Astrocyte (in vitro differentiated cells and primary cell): ENCODE results near the gene KCNMA1.

ENCODE experiments used
- CTCF ChIP-seq: IDR thresholded peaks from 2 replicates; pipeline ENCODE4 v1.5.1; 2011; ENCODE audit warnings: low read depth, mild to moderate bottlenecking, inconsistent platforms, low read length, moderate library complexity; ENCODE audit not compliant: insufficient read depth
- EZH2 ChIP-seq: IDR thresholded peaks from 2 replicates; pipeline ENCODE4 v1.6.1; 2012; ENCODE audit warnings: mild to moderate bottlenecking, low read length, inconsistent platforms; ENCODE audit not compliant: insufficient read depth

- TF ChIP-seq CTCF = no peak
- TF ChIP-seq EZH2 = no peak
Measured at GRCh38 chr10:77452952-77453564, 184.6 kb downstream of the KCNMA1 start.
